HepG2 (cell line): Measurements from ENCODE around the gene TFDP1. TPM values are rescaled to one million over a fixed set of nuclear protein-coding genes. Genes with fewer than 3 reads are reported as not detected.
A peak's percentile ranks its signal among the peaks of the same experiment; 100 is the strongest.
"Not testable (repeated sequence)": the region's sequence is repeated elsewhere in the genome, so short reads cannot be mapped to it uniquely, and the experiment has no call there.

Experiments used
- ATAC-seq: fragments of 200-7000 bp; cut with Tn5 transposase; 3 replicates; pipeline ENCODE4 v1.9.1; 2020; ENCODE audit warnings: mild to moderate bottlenecking, moderate library complexity
- BruUV-seq: library from RNA; stranded (reverse); fragments of 400-500 nt; replicated peaks from 2 replicates; lab custom pipeline; 2021; lab: Mats Ljungman, UMichigan
- CTCF ChIA-PET: fragments of 300-600 bp; formaldehyde crosslinking; extraction: SDS; loops from one replicate; lab custom pipeline; 2021; ENCODE audit warnings: low total read pairs, inconsistent platforms, low intra/inter-chr PET ratio; lab: Yijun Ruan, JAX
- POLR2A ChIA-PET: fragments of 350-600 bp; sonication (Branson Sonifier 250); formaldehyde crosslinking; loops from one replicate; lab custom pipeline; 2020; ENCODE audit warnings: antibody characterized with exemption, inconsistent platforms; lab: Yijun Ruan, JAX
- DNase-seq: peaks from one replicate; pipeline ENCODE4 v3.0.0-alpha.2; 2015; ENCODE audit warnings: low spot score
- FAIRE-seq: peaks from 3 replicates; lab custom pipeline; 2011; peaks lifted over from hg19 to GRCh38; lab: Jason Lieb, UNC
- H2AFZ ChIP-seq: one replicate; pipeline ENCODE4 v1.6.1; 2011; ENCODE audit warnings: low read length, inconsistent platforms
- H3K27ac ChIP-seq: fragments of 300-600 bp; 3 replicates; pipeline ENCODE4 v1.8.0; 2011; ENCODE audit warnings: mixed run types, mild to moderate bottlenecking, mixed read lengths, low read length, inconsistent platforms; ENCODE audit not compliant: insufficient read depth; ENCODE audit errors: extremely low read length
- H3K27me3 ChIP-seq, 2 experiments: fragments of 200-600 bp in 1 of 2; 2 replicates in 1 of 2; 3 replicates in 1 of 2; pipeline versions ENCODE4 v1.6.0 to v1.8.0; 2011; ENCODE audit warnings: low read length in 2 of 2, mild to moderate bottlenecking in 2 of 2, moderate library complexity in 2 of 2, inconsistent platforms in 1 of 2; ENCODE audit not compliant: insufficient read depth in 2 of 2, control insufficient read depth in 1 of 2
- H3K36me3 ChIP-seq, 2 experiments: fragments of 200-600 bp in 1 of 2; replicated peaks in 1 of 2; 2 replicates in 1 of 2; 3 replicates in 1 of 2; pipeline versions ENCODE4 v1.5.1 to v1.8.0; 2011; ENCODE audit warnings: low read length in 2 of 2, inconsistent platforms in 1 of 2; ENCODE audit not compliant: insufficient read depth in 2 of 2, control insufficient read depth in 1 of 2
- H3K4me1 ChIP-seq: 2 replicates; pipeline ENCODE4 v1.5.1; 2012; ENCODE audit warnings: low read length, inconsistent platforms; ENCODE audit not compliant: insufficient read depth
- H3K4me2 ChIP-seq: 2 replicates; pipeline ENCODE4 v1.6.0; 2011; ENCODE audit warnings: low read depth, low read length, inconsistent platforms
- H3K4me3 ChIP-seq, 3 experiments: fragments of 200-600 bp in 1 of 3; sonication (generic), shearing (Covaris generic) in 1 of 3; replicated peaks in 1 of 3; 2 replicates each; pipeline ENCODE4 v1.5.1; 2011 to 2016; ENCODE audit warnings: low read length in 3 of 3, inconsistent platforms in 2 of 3, low read depth in 2 of 3, mild to moderate bottlenecking in 2 of 3, control low read depth in 1 of 3, mixed read lengths in 1 of 3; ENCODE audit not compliant: insufficient read depth in 1 of 3
- H3K79me2 ChIP-seq: one replicate; pipeline ENCODE4 v1.6.1; 2011; ENCODE audit warnings: low read length, inconsistent platforms; ENCODE audit not compliant: insufficient read depth
- H3K9ac ChIP-seq: 2 replicates; pipeline ENCODE4 v1.6.0; 2011; ENCODE audit warnings: mild to moderate bottlenecking, low read depth, low read length, inconsistent platforms; ENCODE audit not compliant: insufficient read depth
- H3K9me3 ChIP-seq: 2 replicates; pipeline ENCODE4 v1.5.1; 2012; ENCODE audit warnings: mild to moderate bottlenecking, low read length
- H4K20me1 ChIP-seq: 2 replicates; pipeline ENCODE4 v1.6.0; 2011; ENCODE audit warnings: inconsistent platforms, mild to moderate bottlenecking, low read length, moderate library complexity; ENCODE audit not compliant: insufficient read depth
- KMT2B ChIP-seq: IDR thresholded peaks from 2 replicates; pipeline ENCODE4 v1.6.1; 2016; ENCODE audit warnings: missing genetic modification reagents, missing compliant biosample characterization
- WGBS: methylation state at CpG from one replicate; pipeline ENCODE4 v1.1.6; 2017; ENCODE audit warnings: low lambda C conversion rate; 5-methylcytosine and 5-hydroxymethylcytosine counted together
- in situ Hi-C: cut with HindIII; loops from 2 replicates; pipeline ENCODE4 v1.10.0; 2017; ENCODE audit warnings: low pct_unique_long_range_greater_than_20kb; ENCODE audit not compliant: extremely low pct_ligation_motif_present
- intact Hi-C: fragments of 100-400 bp; cut with micrococcal nuclease; formaldehyde crosslinking; loops from one replicate; pipeline ENCODE4 v1.10.0; 2022; ENCODE audit not compliant: unreplicated experiment
- polyA plus RNA-seq, 8 experiments: library from polyadenylated mRNA; depleted of rRNA in 3 of 8; stranded (reverse) in 7 of 8; unstranded in 1 of 8; fragments of >200 nt; fragmentation: Illumina TruSeq in 4 of 8; extraction: Trizol in 4 of 8; gene quantifications; 2 replicates each; pipeline versions ENCODE4 v1.2.1 to v1.2.3, GENCODE V29; 2011 to 2016; ENCODE audit warnings: low read depth in 4 of 8, missing spikeins in 1 of 8, mixed read lengths in 1 of 8; ENCODE audit not compliant: insufficient read depth in 1 of 8
- total RNA-seq, 5 experiments: library from RNA; depleted of rRNA; stranded (reverse); fragments of >200 nt; fragmentation: Illumina TruSeq; extraction: Trizol; gene quantifications; 2 replicates each; pipeline ENCODE4 v1.2.3, GENCODE V29; 2016; ENCODE audit warnings: low read depth in 1 of 5
- TF ChIP-seq, protein P1 (sequence below): sonication (generic); formaldehyde crosslinking; IDR thresholded peaks from one replicate; pipeline ENCODE4 v1.5.1; 2020; ENCODE audit warnings: mild to moderate bottlenecking, missing genetic modification reagents; ENCODE audit errors: not compliant biosample characterization

TFDP1 gene
- total and polyA plus RNA-seq, 2 of the 13 experiments (the other 11 are each of a cell fraction or from before 2014, with no cell fraction given): 38.0 to 84.2 TPM

DNA sequence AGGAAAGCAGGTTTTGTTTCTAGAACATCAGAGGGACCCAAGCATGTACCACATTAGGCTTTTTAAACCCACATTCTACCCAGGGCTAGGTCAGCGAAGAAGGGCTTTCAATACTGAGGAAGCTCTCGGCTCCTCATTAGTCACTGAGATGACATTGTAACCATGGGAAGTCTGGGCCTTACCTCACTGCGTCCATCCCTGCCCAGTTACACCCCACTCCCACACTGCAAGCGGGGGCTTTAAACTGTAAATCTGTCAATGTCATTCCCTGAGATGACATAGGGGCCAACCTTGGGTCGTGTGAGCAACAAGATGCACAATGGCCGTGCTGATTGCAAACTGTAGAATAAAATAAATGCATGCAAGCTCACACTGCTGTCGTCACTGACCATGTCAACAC lies 21.7 kb upstream of the TFDP1 start:
- Histone ChIP-seq H3K36me3 (no peaks in the 10 kb centered on the region), H4K20me1 (no peaks in the 10 kb centered on the region), H2AFZ (peak overlapping the region; percentile 55), H3K9ac (no peak overlapping the region; the same call in 1 of the 2 replicates), H3K27ac (no peak overlapping the region), H3K9me3 (no peaks in the 10 kb centered on the region), H3K4me2 (peak overlapping the region; percentile 88), H3K79me2 (no peaks in the 10 kb centered on the region), H3K4me1 (peaks cover 27% of the 10 kb centered on the region), H3K4me3 (peak overlapping the region in 1 of 3 experiments; percentile 67; a peak in 1 of 6 replicates), H3K27me3 (no peaks in the 10 kb centered on the region)
- ATAC-seq (no peak), DNase-seq (no peak), FAIRE-seq (no peak)
- POLR2A ChIA-PET: interaction anchor here (1.0 to 1.4 kb wide), 2 partner anchors 21 to 105 kb away, joined by 3 to 4 read pairs; no protein-coding TSS in a partner anchor
- WGBS: 64% methylated on average over 5 of the region's 7 CpGs
- intact Hi-C loops (loop anchor here (1.0 to 5.0 kb wide), 3 partner anchors 19 to 105 kb away; partner anchors contain the start of gene DCUN1D2), in situ Hi-C loops (loop anchor here (5.0 kb wide), 1 partner anchor 106 kb away; no protein-coding TSS in a partner anchor)
- CTCF ChIA-PET: no interaction called here
- TF ChIP-seq, protein P1, sequence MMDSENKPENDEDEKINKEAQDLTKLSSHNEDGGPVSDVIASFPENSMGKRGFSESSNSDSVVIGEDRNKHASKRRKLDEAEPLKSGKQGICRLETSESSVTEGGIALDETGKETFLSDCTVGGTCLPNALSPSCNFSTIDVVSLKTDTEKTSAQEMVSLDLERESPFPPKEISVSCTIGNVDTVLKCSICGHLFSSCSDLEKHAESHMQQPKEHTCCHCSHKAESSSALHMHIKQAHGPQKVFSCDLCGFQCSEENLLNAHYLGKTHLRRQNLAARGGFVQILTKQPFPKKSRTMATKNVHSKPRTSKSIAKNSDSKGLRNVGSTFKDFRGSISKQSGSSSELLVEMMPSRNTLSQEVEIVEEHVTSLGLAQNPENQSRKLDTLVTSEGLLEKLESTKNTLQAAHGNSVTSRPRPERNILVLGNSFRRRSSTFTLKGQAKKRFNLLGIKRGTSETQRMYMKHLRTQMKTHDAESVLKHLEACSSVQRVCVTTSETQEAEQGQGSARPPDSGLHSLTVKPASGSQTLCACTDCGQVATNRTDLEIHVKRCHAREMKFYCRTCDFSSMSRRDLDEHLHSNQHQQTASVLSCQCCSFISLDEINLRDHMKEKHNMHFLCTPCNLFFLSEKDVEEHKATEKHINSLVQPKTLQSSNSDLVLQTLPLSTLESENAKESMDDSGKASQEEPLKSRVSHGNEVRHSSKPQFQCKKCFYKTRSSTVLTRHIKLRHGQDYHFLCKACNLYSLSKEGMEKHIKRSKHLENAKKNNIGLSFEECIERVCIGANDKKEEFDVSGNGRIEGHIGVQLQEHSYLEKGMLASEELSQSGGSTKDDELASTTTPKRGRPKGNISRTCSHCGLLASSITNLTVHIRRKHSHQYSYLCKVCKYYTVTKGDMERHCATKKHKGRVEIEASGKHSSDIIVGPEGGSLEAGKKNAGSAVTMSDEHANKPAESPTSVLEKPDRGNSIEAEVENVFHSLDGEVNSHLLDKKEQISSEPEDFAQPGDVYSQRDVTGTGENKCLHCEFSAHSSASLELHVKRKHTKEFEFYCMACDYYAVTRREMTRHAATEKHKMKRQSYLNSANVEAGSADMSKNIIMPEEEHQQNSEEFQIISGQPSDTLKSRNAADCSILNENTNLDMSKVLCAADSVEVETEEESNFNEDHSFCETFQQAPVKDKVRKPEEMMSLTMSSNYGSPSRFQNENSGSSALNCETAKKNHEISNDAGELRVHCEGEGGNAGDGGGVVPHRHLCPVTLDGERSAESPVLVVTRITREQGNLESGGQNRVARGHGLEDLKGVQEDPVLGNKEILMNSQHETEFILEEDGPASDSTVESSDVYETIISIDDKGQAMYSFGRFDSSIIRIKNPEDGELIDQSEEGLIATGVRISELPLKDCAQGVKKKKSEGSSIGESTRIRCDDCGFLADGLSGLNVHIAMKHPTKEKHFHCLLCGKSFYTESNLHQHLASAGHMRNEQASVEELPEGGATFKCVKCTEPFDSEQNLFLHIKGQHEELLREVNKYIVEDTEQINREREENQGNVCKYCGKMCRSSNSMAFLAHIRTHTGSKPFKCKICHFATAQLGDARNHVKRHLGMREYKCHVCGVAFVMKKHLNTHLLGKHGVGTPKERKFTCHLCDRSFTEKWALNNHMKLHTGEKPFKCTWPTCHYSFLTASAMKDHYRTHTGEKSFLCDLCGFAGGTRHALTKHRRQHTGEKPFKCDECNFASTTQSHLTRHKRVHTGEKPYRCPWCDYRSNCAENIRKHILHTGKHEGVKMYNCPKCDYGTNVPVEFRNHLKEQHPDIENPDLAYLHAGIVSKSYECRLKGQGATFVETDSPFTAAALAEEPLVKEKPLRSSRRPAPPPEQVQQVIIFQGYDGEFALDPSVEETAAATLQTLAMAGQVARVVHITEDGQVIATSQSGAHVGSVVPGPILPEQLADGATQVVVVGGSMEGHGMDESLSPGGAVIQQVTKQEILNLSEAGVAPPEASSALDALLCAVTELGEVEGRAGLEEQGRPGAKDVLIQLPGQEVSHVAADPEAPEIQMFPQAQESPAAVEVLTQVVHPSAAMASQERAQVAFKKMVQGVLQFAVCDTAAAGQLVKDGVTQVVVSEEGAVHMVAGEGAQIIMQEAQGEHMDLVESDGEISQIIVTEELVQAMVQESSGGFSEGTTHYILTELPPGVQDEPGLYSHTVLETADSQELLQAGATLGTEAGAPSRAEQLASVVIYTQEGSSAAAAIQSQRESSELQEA: no peak
- TF ChIP-seq KMT2B (CRISPR knock-in tag): 0 out of 2 replicates have a peak, but pooled peaks have one; percentile 10
- no TSS peak for BruUV-seq

DNA sequence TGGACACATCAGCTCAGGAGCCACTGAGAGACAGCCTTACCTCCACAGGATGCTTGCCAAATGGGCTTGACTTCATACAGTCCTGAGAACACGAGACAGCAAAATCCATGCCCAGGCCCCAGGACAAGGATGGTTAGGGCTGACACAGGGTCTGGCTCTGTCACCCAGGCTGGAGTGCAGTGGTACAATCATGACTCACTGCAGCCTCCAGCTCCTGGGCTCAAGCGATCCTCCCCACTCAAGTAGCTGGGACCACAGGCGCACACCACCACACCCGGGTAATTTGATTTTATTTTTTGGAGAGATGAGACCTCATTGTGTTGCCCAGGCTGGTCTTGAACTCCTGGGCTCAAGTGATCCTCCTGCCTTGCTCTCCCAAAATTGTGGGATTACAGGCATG lies 21.0 kb upstream of the TFDP1 start:
- in situ Hi-C loops (loop anchor here (5.0 kb wide), 1 partner anchor 106 kb away; no protein-coding TSS in a partner anchor), intact Hi-C loops (loop anchor here (5.0 kb wide), 1 partner anchor 71 kb away; the partner anchor contains the start of gene DCUN1D2)
- FAIRE-seq, H3K79me2 ChIP-seq, H3K4me3 ChIP-seq, DNase-seq, H4K20me1 ChIP-seq, BruUV-seq, H3K4me2 ChIP-seq, H2AFZ ChIP-seq, H3K9me3 ChIP-seq, H3K36me3 ChIP-seq, ATAC-seq, CTCF ChIA-PET, H3K27me3 ChIP-seq, H3K27ac ChIP-seq, POLR2A ChIA-PET, H3K9ac ChIP-seq: not testable (repeated sequence)
- peaks cover 27% of the 10 kb centered on the region for H3K4me1 ChIP-seq
- WGBS: no CpG with 5 or more reads among the region's 4 CpGs
